ENCODE data around the gene PRXL2C. TPM values are rescaled to one million over a fixed set of nuclear protein-coding genes. Genes with fewer than 3 reads are reported as not detected.

PRXL2C gene
- total and polyA plus RNA-seq, 2 of the 13 experiments (the other 11 are each of a cell fraction or from before 2014, with no cell fraction given), result 11.0 to 13.2 TPM

- ChIA-PET CTCF (ENCODE audit: low intra/inter-chr PET ratio, low total read pairs) (no interaction called here), POLR2A (interaction anchor here (0.7 to 3.9 kb wide), 6 partner anchors 32 to 464 kb away, joined by 3 to 21 read pairs (median 4); no protein-coding TSS in a partner anchor)
- Histone ChIP-seq H2AFZ (ENCODE audit: low read length) (no peak overlapping the region), H3K4me3 (replicated peaks in 1 of 3; ENCODE audit: insufficient read depth in 1 of 3, low read depth in 2 of 3, low read length in 3 of 3) (peak overlapping the region; percentile 85 to 89 (median 87); a peak in 5 of 6 replicates), H3K79me2 (ENCODE audit: insufficient read depth, low read length) (peaks cover 46% of the 10 kb centered on the region), H3K27me3 (ENCODE audit: control insufficient read depth in 1 of 2, insufficient read depth in 2 of 2, low read length in 2 of 2) (no peaks in the 10 kb centered on the region; a peak in 1 of 5 replicates), H3K27ac (ENCODE audit: extremely low read length, insufficient read depth, low read length) (peak overlapping the region; percentile 65), H3K9me3 (ENCODE audit: low read length) (no peaks in the 10 kb centered on the region), H3K36me3 (replicated peaks in 1 of 2; ENCODE audit: control insufficient read depth in 1 of 2, insufficient read depth in 2 of 2, low read length in 2 of 2) (no peaks in the 10 kb centered on the region), H4K20me1 (ENCODE audit: insufficient read depth, low read length) (peaks cover 26% of the 10 kb centered on the region), H3K4me1 (ENCODE audit: insufficient read depth, low read length) (peaks cover 43% of the 10 kb centered on the region), H3K9ac (ENCODE audit: insufficient read depth, low read depth, low read length) (peak overlapping the region; percentile 83; the same call in 1 of the 2 replicates), H3K4me2 (ENCODE audit: low read depth, low read length) (peak overlapping the region; percentile 82)
- in situ Hi-C loops (cut with HindIII; ENCODE audit: extremely low pct_ligation_motif_present, low pct_unique_long_range_greater_than_20kb), result no loop called here
- DNase-seq (ENCODE audit: low spot score) (no peak), ATAC-seq (peak; percentile 8), FAIRE-seq (no peak)
- 0 out of 2 replicates have a peak, but pooled peaks have one; percentile 31 for TF ChIP-seq ZBTB2 (CRISPR knock-in tag; IDR thresholded peaks at IDR 0.05; ENCODE audit: low read depth)
- no peak for TF ChIP-seq U2AF1 (optimal IDR thresholded peaks at IDR 0.05; ENCODE audit: low read depth, low read length)
- peak; percentile 50 for TF ChIP-seq RBFOX2 (IDR thresholded peaks at IDR 0.05; ENCODE audit: low read depth, low read length)
- 0 out of 2 replicates have a peak, but pooled peaks have one; percentile 31 for TF ChIP-seq PHF8 (CRISPR knock-in tag; IDR thresholded peaks at IDR 0.05)
- intact Hi-C loops (cut with micrococcal nuclease; ENCODE audit: unreplicated experiment), result loop anchor here (2.0 to 5.0 kb wide), 3 partner anchors 33 to 167 kb away; partner anchors contain the start of gene HABP4
- WGBS (ENCODE audit: low lambda C conversion rate), result 0% methylated on average over 5 of the region's 54 CpGs
- BruUV-seq (replicated peaks), result no TSS peak
These were observed 36.0 kb downstream of the PRXL2C start for GRCh38 chr9:96619124-96619465.
